Measurements from ENCODE around the gene SFRP5.
A peak's percentile ranks its signal among the peaks of the same experiment; 100 is the strongest.

The SFRP5 gene

GRCh38 chr10:97791824-97792721 lies 20.3 kb upstream of the SFRP5 start:
- Mint-ChIP-seq H3K27ac (no peak overlapping the region), H3K4me3 (no peak overlapping the region), H3K9me3 (no peaks in the 10 kb centered on the region), H3K36me3 (ENCODE audit: low read depth) (no peaks in the 10 kb centered on the region), H3K27me3 (ENCODE audit: low read depth, poor library complexity) (peaks cover 34% of the 10 kb centered on the region), H3K4me1 (peaks cover 5% of the 10 kb centered on the region)
- TF ChIP-seq CTCF (IDR thresholded peaks at IDR 0.05), result peak; percentile 90
- DNase-seq, result peak; percentile 78

GRCh38 chr10:97789770-97790397 lies 18.1 kb upstream of the SFRP5 start:
- Mint-ChIP-seq H3K4me1 (peaks cover 5% of the 10 kb centered on the region), H3K36me3 (ENCODE audit: low read depth) (no peaks in the 10 kb centered on the region), H3K27me3 (ENCODE audit: low read depth, poor library complexity) (peaks cover 21% of the 10 kb centered on the region), H3K27ac (no peak overlapping the region), H3K9me3 (no peaks in the 10 kb centered on the region), H3K4me3 (no peak overlapping the region)
- TF ChIP-seq CTCF (IDR thresholded peaks at IDR 0.05), result no peak
- no peak for DNase-seq

- TF ChIP-seq CTCF (IDR thresholded peaks at IDR 0.05), result no peak
- Mint-ChIP-seq H3K36me3 (ENCODE audit: low read depth) (no peaks in the 10 kb centered on the region), H3K27me3 (ENCODE audit: low read depth, poor library complexity) (peaks cover 18% of the 10 kb centered on the region), H3K27ac (no peak overlapping the region), H3K4me1 (peaks cover 5% of the 10 kb centered on the region), H3K9me3 (no peaks in the 10 kb centered on the region), H3K4me3 (no peak overlapping the region)
- peak; percentile 22 for DNase-seq
Measured at GRCh38 chr10:97788552-97789442, 17.0 kb upstream of the SFRP5 start.

- Mint-ChIP-seq H3K36me3 (ENCODE audit: low read depth) (no peaks in the 10 kb centered on the region), H3K9me3 (no peaks in the 10 kb centered on the region), H3K27ac (no peak overlapping the region), H3K4me1 (peaks cover 22% of the 10 kb centered on the region), H3K4me3 (no peak overlapping the region), H3K27me3 (ENCODE audit: low read depth, poor library complexity) (peaks cover 14% of the 10 kb centered on the region)
- no peak for TF ChIP-seq CTCF (IDR thresholded peaks at IDR 0.05)
- no peak for DNase-seq
Measured at GRCh38 chr10:97785731-97786130, 13.9 kb upstream of the SFRP5 start.

- H3K9me3 Mint-ChIP-seq, result no peaks in the 10 kb centered on the region
- peaks cover 15% of the 10 kb centered on the region for H3K27me3 Mint-ChIP-seq (ENCODE audit: low read depth, poor library complexity)
- no peak overlapping the region for H3K27ac Mint-ChIP-seq
- no peaks in the 10 kb centered on the region for H3K36me3 Mint-ChIP-seq (ENCODE audit: low read depth)
- H3K4me1 Mint-ChIP-seq, result peaks cover 27% of the 10 kb centered on the region
- no peak overlapping the region for H3K4me3 Mint-ChIP-seq
- no peak for TF ChIP-seq CTCF (IDR thresholded peaks at IDR 0.05)
- DNase-seq, result no peak
Measured at GRCh38 chr10:97785231-97785630, 13.4 kb upstream of the SFRP5 start.

Measured in nephron progenitor cell (in vitro differentiated cells).